GM12865 (cell line): ENCODE results near the gene RNF167.
A peak's percentile ranks its signal among the peaks of the same experiment; 100 is the strongest.

Experiments used
- DNase-seq: peaks from one replicate; pipeline ENCODE4 v3.0.0; 2010; ENCODE audit warnings: low read depth
- H3K4me3 ChIP-seq: 2 replicates; pipeline ENCODE4 v1.5.1; 2011; ENCODE audit warnings: mild to moderate bottlenecking, low read depth, low read length, control low read depth
- TF ChIP-seq, protein P1 (sequence below): IDR thresholded peaks from 2 replicates; pipeline ENCODE4 v1.5.1; 2011; ENCODE audit warnings: low read length, control low read depth, low read depth, inconsistent platforms; ENCODE audit not compliant: insufficient read depth; ENCODE audit errors: missing control alignments

Gene RNF167

GRCh38 chr17:4945176-4945943 lies 5.3 kb downstream of the RNF167 start:
- DNase-seq = peak; percentile 91
- TF ChIP-seq, protein P1, sequence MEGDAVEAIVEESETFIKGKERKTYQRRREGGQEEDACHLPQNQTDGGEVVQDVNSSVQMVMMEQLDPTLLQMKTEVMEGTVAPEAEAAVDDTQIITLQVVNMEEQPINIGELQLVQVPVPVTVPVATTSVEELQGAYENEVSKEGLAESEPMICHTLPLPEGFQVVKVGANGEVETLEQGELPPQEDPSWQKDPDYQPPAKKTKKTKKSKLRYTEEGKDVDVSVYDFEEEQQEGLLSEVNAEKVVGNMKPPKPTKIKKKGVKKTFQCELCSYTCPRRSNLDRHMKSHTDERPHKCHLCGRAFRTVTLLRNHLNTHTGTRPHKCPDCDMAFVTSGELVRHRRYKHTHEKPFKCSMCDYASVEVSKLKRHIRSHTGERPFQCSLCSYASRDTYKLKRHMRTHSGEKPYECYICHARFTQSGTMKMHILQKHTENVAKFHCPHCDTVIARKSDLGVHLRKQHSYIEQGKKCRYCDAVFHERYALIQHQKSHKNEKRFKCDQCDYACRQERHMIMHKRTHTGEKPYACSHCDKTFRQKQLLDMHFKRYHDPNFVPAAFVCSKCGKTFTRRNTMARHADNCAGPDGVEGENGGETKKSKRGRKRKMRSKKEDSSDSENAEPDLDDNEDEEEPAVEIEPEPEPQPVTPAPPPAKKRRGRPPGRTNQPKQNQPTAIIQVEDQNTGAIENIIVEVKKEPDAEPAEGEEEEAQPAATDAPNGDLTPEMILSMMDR = no peak
- H3K4me3 ChIP-seq = peak overlapping the region; percentile 81

DNA sequence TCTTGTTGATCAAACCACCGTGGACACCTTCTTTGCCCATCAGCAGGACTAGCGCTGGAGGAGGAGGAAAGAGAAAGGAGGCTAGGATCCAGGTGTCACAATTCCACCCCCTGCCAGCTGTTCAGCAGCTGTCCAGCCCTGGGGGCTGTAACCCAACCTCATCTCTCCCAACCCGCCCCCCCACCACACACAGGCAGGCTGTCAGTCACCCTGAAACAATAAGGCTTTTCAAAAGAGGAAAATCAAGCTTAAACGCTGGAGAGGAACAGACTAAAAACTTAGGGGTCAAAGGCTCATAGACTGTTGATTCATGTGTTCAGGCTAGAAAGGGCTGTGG lies 5.8 kb downstream of the RNF167 start:
- H3K4me3 ChIP-seq = peak overlapping the region; percentile 81
- TF ChIP-seq, protein P1 = no peak
- DNase-seq = no peak

DNA sequence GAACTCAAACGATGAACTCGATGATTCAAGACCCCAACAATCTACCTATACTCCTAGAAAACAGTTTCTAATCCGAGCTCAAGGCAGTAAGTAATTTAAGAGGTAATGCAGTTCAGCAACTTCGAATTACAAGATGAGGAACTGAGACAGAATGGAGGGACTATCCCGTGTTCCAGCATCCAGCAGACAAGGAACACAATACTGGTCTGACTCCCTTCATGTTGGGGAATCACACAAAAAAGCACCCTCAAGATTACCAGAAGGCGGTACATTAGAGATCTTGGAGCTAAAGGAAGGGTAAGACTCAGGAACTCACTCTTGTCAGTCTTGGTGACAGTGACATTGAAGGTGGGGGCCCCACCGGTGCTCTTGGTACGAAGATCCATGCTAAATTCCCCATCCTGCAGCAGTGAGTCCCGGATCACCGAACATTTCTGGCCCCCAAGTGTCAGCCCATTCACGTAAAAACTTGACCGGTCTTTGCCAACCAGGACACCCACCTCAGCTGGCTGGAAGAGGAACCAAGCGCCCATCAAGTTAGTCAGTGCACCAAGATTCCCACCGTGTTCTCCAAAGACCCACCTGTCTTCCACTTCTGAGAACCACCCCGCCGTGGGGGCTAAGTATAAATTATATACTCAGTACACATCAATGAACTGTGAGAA lies 6.4 kb downstream of the RNF167 start:
- TF ChIP-seq, protein P1 = no peak
- peak overlapping the region; percentile 81 for H3K4me3 ChIP-seq
- DNase-seq = peak; percentile 58

- peak overlapping the region; percentile 81 for H3K4me3 ChIP-seq
- TF ChIP-seq, protein P1 = no peak
- DNase-seq = no peak
Observed at GRCh38 chr17:4947010-4947410, 6.9 kb downstream of the RNF167 start.

DNA sequence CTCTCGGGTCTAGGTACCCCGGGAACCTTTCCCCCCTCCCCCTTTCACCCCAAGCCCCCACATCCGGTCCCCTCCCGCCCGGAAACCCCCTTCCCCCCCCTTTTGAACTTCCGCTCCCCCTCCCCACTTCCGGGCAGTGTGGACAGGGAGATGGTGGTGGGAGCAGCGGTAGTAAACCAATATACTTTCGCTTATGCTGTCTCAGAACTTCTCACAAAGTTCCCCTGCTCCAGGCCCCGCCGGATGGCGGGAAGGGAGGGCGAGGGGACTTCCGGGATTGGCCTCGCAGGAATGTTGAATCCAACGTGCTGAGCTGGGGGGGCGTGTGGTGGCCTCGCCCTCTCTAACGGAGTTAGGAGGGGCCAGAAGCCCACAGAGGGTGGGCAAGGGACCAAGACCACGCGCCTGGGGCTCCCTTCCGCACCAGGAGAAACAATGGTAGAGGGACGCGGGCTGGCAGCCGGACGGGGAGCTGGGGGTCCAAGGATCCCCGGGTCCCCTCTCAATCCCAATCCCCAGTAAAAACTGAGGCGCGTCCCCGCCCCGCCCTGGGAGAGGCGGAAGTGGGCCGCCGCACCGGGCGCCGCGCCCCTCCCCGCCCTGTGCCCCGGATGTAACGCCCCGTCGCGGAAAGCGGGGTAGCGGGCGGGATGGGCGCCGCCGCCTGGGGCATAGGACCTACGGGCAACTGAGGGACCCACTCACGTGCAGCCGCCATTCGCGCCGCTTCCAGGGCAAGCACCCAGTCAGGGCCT lies 7.5 kb downstream of the RNF167 start:
- peak; percentile 92 for DNase-seq

GRCh38 chr17:4948166-4948930 lies 8.3 kb downstream of the RNF167 start, which contains the start of gene PFN1:
Gene PFN1, minus strand, starts transcription at chr17:4948530. Its CDS starts 136 bp downstream, at chr17:4948394.
- peak within 1 kb of the TSS; percentile 81 for H3K4me3 ChIP-seq
- TF ChIP-seq, protein P1 = no peak
- DNase-seq = peak; percentile 97

More for the DNA sequence above, 7.5 kb downstream of the RNF167 start:
- H3K4me3 ChIP-seq = peak overlapping the region; percentile 81
- TF ChIP-seq, protein P1 = no peak
